ENCODE measurements around the gene PYCARD.

PYCARD gene

GRCh38 chr16:31213342-31213741 is 10.8 kb upstream of the PYCARD start:
- ATAC-seq = no peak
- TF ChIP-seq, protein P1, sequence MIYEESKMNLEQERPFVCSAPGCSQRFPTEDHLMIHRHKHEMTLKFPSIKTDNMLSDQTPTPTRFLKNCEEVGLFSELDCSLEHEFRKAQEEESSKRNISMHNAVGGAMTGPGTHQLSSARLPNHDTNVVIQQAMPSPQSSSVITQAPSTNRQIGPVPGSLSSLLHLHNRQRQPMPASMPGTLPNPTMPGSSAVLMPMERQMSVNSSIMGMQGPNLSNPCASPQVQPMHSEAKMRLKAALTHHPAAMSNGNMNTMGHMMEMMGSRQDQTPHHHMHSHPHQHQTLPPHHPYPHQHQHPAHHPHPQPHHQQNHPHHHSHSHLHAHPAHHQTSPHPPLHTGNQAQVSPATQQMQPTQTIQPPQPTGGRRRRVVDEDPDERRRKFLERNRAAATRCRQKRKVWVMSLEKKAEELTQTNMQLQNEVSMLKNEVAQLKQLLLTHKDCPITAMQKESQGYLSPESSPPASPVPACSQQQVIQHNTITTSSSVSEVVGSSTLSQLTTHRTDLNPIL (CRISPR knock-in tag; IDR thresholded peaks at IDR 0.05; ENCODE audit: low read depth) = no peak
- TF ChIP-seq, protein P2, sequence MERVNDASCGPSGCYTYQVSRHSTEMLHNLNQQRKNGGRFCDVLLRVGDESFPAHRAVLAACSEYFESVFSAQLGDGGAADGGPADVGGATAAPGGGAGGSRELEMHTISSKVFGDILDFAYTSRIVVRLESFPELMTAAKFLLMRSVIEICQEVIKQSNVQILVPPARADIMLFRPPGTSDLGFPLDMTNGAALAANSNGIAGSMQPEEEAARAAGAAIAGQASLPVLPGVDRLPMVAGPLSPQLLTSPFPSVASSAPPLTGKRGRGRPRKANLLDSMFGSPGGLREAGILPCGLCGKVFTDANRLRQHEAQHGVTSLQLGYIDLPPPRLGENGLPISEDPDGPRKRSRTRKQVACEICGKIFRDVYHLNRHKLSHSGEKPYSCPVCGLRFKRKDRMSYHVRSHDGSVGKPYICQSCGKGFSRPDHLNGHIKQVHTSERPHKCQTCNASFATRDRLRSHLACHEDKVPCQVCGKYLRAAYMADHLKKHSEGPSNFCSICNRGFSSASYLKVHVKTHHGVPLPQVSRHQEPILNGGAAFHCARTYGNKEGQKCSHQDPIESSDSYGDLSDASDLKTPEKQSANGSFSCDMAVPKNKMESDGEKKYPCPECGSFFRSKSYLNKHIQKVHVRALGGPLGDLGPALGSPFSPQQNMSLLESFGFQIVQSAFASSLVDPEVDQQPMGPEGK (CRISPR knock-in tag; IDR thresholded peaks at IDR 0.05; ENCODE audit: borderline replicate concordance) = no peak
- TF ChIP-seq SNAI2 (CRISPR knock-in tag; IDR thresholded peaks at IDR 0.05) = no peak
- TF ChIP-seq BACH2 (CRISPR knock-in tag; IDR thresholded peaks at IDR 0.05; ENCODE audit: borderline replicate concordance) = no peak
- TF ChIP-seq TCF4 (CRISPR knock-in tag; IDR thresholded peaks at IDR 0.05; ENCODE audit: borderline replicate concordance) = no peak
- TF ChIP-seq ESRRG (CRISPR knock-in tag; IDR thresholded peaks at IDR 0.05) = no peak
- no peak for TF ChIP-seq TOX (CRISPR knock-in tag; IDR thresholded peaks at IDR 0.05; ENCODE audit: borderline replicate concordance)

GRCh38 chr16:31206776-31207175 is 4.2 kb upstream of the PYCARD start:
- TF ChIP-seq TCF4 (CRISPR knock-in tag; IDR thresholded peaks at IDR 0.05; ENCODE audit: borderline replicate concordance) (no peak), ZNF70 (CRISPR knock-in tag; IDR thresholded peaks at IDR 0.05) (no peak), ARNTL (CRISPR knock-in tag; IDR thresholded peaks at IDR 0.05; ENCODE audit: borderline replicate concordance, low read depth) (no peak), OSR1 (CRISPR knock-in tag; IDR thresholded peaks at IDR 0.05) (no peak), ZNF565 (CRISPR knock-in tag; conservative IDR thresholded peaks at IDR 0.05; ENCODE audit: low read depth) (no peak), POU6F1 (CRISPR knock-in tag; IDR thresholded peaks at IDR 0.05; ENCODE audit: borderline replicate concordance, low read depth) (no peak), CSDC2 (CRISPR knock-in tag; IDR thresholded peaks at IDR 0.05) (no peak), TOX (CRISPR knock-in tag; IDR thresholded peaks at IDR 0.05; ENCODE audit: borderline replicate concordance) (no peak), BACH2 (CRISPR knock-in tag; IDR thresholded peaks at IDR 0.05; ENCODE audit: borderline replicate concordance) (no peak), ZC3H10 (CRISPR knock-in tag; IDR thresholded peaks at IDR 0.05) (no peak), GLIS3 (CRISPR knock-in tag; IDR thresholded peaks at IDR 0.05) (no peak), PPARA (CRISPR knock-in tag; IDR thresholded peaks at IDR 0.05; ENCODE audit: borderline replicate concordance) (no peak), ISL1 (CRISPR knock-in tag; IDR thresholded peaks at IDR 0.05) (no peak), ZFP30 (CRISPR knock-in tag; IDR thresholded peaks at IDR 0.05) (no peak), RARB (CRISPR knock-in tag; IDR thresholded peaks at IDR 0.05) (no peak), TSHZ2 (CRISPR knock-in tag; IDR thresholded peaks at IDR 0.05) (no peak)
- TF ChIP-seq, protein P2 (CRISPR knock-in tag; IDR thresholded peaks at IDR 0.05; ENCODE audit: borderline replicate concordance) = no peak
- TF ChIP-seq, protein P3, sequence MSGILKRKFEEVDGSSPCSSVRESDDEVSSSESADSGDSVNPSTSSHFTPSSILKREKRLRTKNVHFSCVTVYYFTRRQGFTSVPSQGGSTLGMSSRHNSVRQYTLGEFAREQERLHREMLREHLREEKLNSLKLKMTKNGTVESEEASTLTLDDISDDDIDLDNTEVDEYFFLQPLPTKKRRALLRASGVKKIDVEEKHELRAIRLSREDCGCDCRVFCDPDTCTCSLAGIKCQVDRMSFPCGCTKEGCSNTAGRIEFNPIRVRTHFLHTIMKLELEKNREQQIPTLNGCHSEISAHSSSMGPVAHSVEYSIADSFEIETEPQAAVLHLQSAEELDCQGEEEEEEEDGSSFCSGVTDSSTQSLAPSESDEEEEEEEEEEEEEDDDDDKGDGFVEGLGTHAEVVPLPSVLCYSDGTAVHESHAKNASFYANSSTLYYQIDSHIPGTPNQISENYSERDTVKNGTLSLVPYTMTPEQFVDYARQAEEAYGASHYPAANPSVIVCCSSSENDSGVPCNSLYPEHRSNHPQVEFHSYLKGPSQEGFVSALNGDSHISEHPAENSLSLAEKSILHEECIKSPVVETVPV (CRISPR knock-in tag; IDR thresholded peaks at IDR 0.05) = no peak
- no peak for ATAC-seq
